Neutrophil (primary cell): ENCODE data around the gene SLC13A3.

Source experiments
- H3K27ac ChIP-seq: fragments of 200-600 bp; sonication (generic); 2 replicates; pipeline ENCODE4 v1.5.1; 2016; ENCODE audit warnings: mild to moderate bottlenecking, moderate library complexity
- H3K27me3 ChIP-seq: fragments of 200-600 bp; sonication (generic); 2 replicates; pipeline ENCODE4 v1.6.0; 2016; ENCODE audit warnings: mild to moderate bottlenecking
- H3K36me3 ChIP-seq: fragments of 200-600 bp; sonication (generic); 2 replicates; pipeline ENCODE4 v1.5.1; 2017
- H3K4me1 ChIP-seq, 2 experiments: fragments of 200-600 bp in 1 of 2; sonication (generic) in 1 of 2; 1 replicate in 1 of 2; 2 replicates in 1 of 2; pipeline versions ENCODE4 v1.5.1 to v1.6.1; 2013 to 2016; ENCODE audit warnings: low read depth in 1 of 2, low read length in 1 of 2, mild to moderate bottlenecking in 1 of 2, moderate library complexity in 1 of 2; ENCODE audit not compliant: control insufficient read depth in 1 of 2, insufficient read depth in 1 of 2
- H3K4me3 ChIP-seq, 2 experiments: fragments of 200-600 bp in 1 of 2; sonication (generic) in 1 of 2; 1 replicate in 1 of 2; 2 replicates in 1 of 2; pipeline ENCODE4 v1.5.1; 2013 to 2016; ENCODE audit warnings: low read depth in 1 of 2, low read length in 1 of 2, mild to moderate bottlenecking in 1 of 2, moderate library complexity in 1 of 2
- H3K9me3 ChIP-seq: fragments of 200-600 bp; sonication (generic); 2 replicates; pipeline ENCODE4 v1.5.1; 2016
- CTCF ChIP-seq: fragments of 200-600 bp; sonication (generic); IDR thresholded peaks from 2 replicates; pipeline ENCODE4 v1.5.1; 2016; ENCODE audit warnings: antibody characterized with exemption

SLC13A3 gene

GRCh38 chr20:46698788-46699187 is 47.5 kb upstream of the SLC13A3 start:
- no peaks in the 10 kb centered on the region for H3K27me3 ChIP-seq
- H3K27ac ChIP-seq, result no peak overlapping the region
- no peaks in the 10 kb centered on the region for H3K36me3 ChIP-seq
- H3K4me3 ChIP-seq, result no peak overlapping the region
- no peaks in the 10 kb centered on the region for H3K9me3 ChIP-seq
- peaks cover 3 to 7% of the 10 kb centered on the region in 2 experiments for H3K4me1 ChIP-seq
- no peak for TF ChIP-seq CTCF

- Histone ChIP-seq H3K27ac (no peak overlapping the region), H3K27me3 (no peaks in the 10 kb centered on the region), H3K4me3 (no peak overlapping the region), H3K36me3 (no peaks in the 10 kb centered on the region), H3K4me1 (peaks cover 3 to 7% of the 10 kb centered on the region in 2 experiments), H3K9me3 (no peaks in the 10 kb centered on the region)
- no peak for TF ChIP-seq CTCF
Measured at GRCh38 chr20:46696791-46697279, 45.6 kb upstream of the SLC13A3 start.

- no peak overlapping the region for H3K4me3 ChIP-seq
- no peak for TF ChIP-seq CTCF
- no peak overlapping the region for H3K27ac ChIP-seq
- no peaks in the 10 kb centered on the region for H3K9me3 ChIP-seq
- peaks cover 3 to 8% of the 10 kb centered on the region in 2 experiments for H3K4me1 ChIP-seq
- H3K36me3 ChIP-seq, result no peaks in the 10 kb centered on the region
- no peaks in the 10 kb centered on the region for H3K27me3 ChIP-seq
Measured at GRCh38 chr20:46695892-46696291, 44.6 kb upstream of the SLC13A3 start.

- Histone ChIP-seq H3K4me3 (no peak overlapping the region), H3K36me3 (no peaks in the 10 kb centered on the region), H3K4me1 (peaks cover 6 to 21% of the 10 kb centered on the region in 2 experiments), H3K27ac (peak overlapping the region; percentile 23), H3K9me3 (no peaks in the 10 kb centered on the region), H3K27me3 (no peaks in the 10 kb centered on the region)
- TF ChIP-seq CTCF, result no peak
Measured at GRCh38 chr20:46694484-46694883, 43.2 kb upstream of the SLC13A3 start.

GRCh38 chr20:46691196-46691595 is 39.9 kb upstream of the SLC13A3 start:
- no peaks in the 10 kb centered on the region for H3K9me3 ChIP-seq
- no peak overlapping the region for H3K27ac ChIP-seq
- no peak for TF ChIP-seq CTCF
- H3K36me3 ChIP-seq, result no peaks in the 10 kb centered on the region
- H3K27me3 ChIP-seq, result no peaks in the 10 kb centered on the region
- no peak overlapping the region for H3K4me3 ChIP-seq
- H3K4me1 ChIP-seq, result peaks cover 20 to 38% of the 10 kb centered on the region in 2 experiments
